A172 (cell line): ENCODE data around the gene EIF3C. TPM values are rescaled to one million over a fixed set of nuclear protein-coding genes. Genes with fewer than 3 reads are reported as not detected.
"Not testable (repeated sequence)": the region's sequence is repeated elsewhere in the genome, so short reads cannot be mapped to it uniquely, and the experiment has no call there.

Source experiments
- DNase-seq: peaks from one replicate; pipeline ENCODE4 v3.0.0-alpha.2; 2015; ENCODE audit warnings: low spot score
- total RNA-seq: library from RNA; depleted of rRNA; stranded (reverse); fragments of >200 nt; shearing (Covaris generic); gene quantifications from 2 replicates; pipeline ENCODE4 v1.2.3, GENCODE V29; 2014; rRNA removed

Gene EIF3C
- total RNA-seq, 1 experiment from 2014 or later: 84.7 TPM

- not testable (repeated sequence) for DNase-seq
Measured at GRCh38 chr16:28750469-28751067, 39.3 kb downstream of the EIF3C start.

GRCh38 chr16:28751487-28751886 is 40.2 kb downstream of the EIF3C start, which contains the start of gene NPIPB9:
TSS of gene NPIPB9 (plus strand) at chr16:28751787.
- DNase-seq: not testable (repeated sequence)

GRCh38 chr16:28781697-28782096 is 70.4 kb downstream of the EIF3C start:
- not testable (repeated sequence) for DNase-seq

GRCh38 chr16:28782357-28782756 is 71.1 kb downstream of the EIF3C start:
- DNase-seq: not testable (repeated sequence)

Other genes starting within 250 kb of the EIF3C start
- not detected in 2 replicates for gene NPIPB7, start 239.1 kb upstream of the EIF3C start, total RNA-seq
- gene CLN3, start 219.4 kb upstream of the EIF3C start, total RNA-seq: 23.7 and 27.0 TPM in 2 replicates
- gene APOBR, start 216.8 kb upstream of the EIF3C start, total RNA-seq: not detected in 2 replicates
- gene IL27, start 204.6 kb upstream of the EIF3C start, total RNA-seq: not detected in 2 replicates
- gene NUPR1, start 172.5 kb upstream of the EIF3C start, total RNA-seq: 12.8 and 72.5 TPM in 2 replicates
- 24.3 and 26.7 TPM in 2 replicates for gene SGF29, start 157.5 kb upstream of the EIF3C start, total RNA-seq
- 0.17 and 0.21 TPM in 2 replicates for gene SULT1A2, start 114.4 kb upstream of the EIF3C start, total RNA-seq
- gene SULT1A1, start 101.4 kb upstream of the EIF3C start, total RNA-seq: 94.4 and 111 TPM in 2 replicates
- gene NPIPB8, start 73.4 kb upstream of the EIF3C start, total RNA-seq: 0.14 TPM in 1 of 2 replicates, not detected in the other
- 0.83 TPM in 1 of 2 replicates, not detected in the other for gene NPIPB9, start 40.3 kb downstream of the EIF3C start, total RNA-seq
- gene ATXN2L, start 111.5 kb downstream of the EIF3C start, total RNA-seq: 39.4 and 40.0 TPM in 2 replicates
- gene TUFM, start 134.9 kb downstream of the EIF3C start, total RNA-seq: 197 and 225 TPM in 2 replicates
- gene SH2B1, start 152.4 kb downstream of the EIF3C start, total RNA-seq: 17.1 and 19.3 TPM in 2 replicates
- gene ATP2A1, start 167.0 kb downstream of the EIF3C start, total RNA-seq: 0.14 and 1.1 TPM in 2 replicates
- gene RABEP2, start 213.8 kb downstream of the EIF3C start, total RNA-seq: 46.0 and 64.3 TPM in 2 replicates
- not detected in 2 replicates for gene CD19, start 220.5 kb downstream of the EIF3C start, total RNA-seq
- 27.2 and 28.1 TPM in 2 replicates for gene NFATC2IP, start 239.5 kb downstream of the EIF3C start, total RNA-seq